Activated CD8-positive, alpha-beta T cell treated with anti-CD3 and anti-CD28 coated beads, Interleukin-2, amount 10 ng/mL, durations not matched to agents 7 days and 5 days (primary cell): ENCODE results near the gene DAND5. TPM values are rescaled to one million over a fixed set of nuclear protein-coding genes. Genes with fewer than 3 reads are reported as not detected.

Experiments
- ATAC-seq: fragments of 150-1000 bp; cut with Tn5 transposase; one replicate; pipeline ENCODE4 v1.10.0; 2021; ENCODE audit warnings: moderate library complexity
- CTCF ChIA-PET: fragments of 350-600 bp; sonication (Branson Sonifier 250); formaldehyde crosslinking; loops from one replicate; lab custom pipeline; 2021; ENCODE audit warnings: antibody characterized with exemption; lab: Charles Lee
- POLR2A ChIA-PET: fragments of 350-600 bp; sonication (Branson Sonifier 250); formaldehyde crosslinking; loops from one replicate; lab custom pipeline; 2021; ENCODE audit warnings: antibody characterized with exemption; lab: Charles Lee
- DNase-seq: peaks from one replicate; pipeline ENCODE4 v3.0.0-alpha.2; 2020
- H3K27ac Mint-ChIP-seq: one replicate; pipeline ENCODE4 v1.8.0; 2021; ENCODE audit warnings: mild to moderate bottlenecking, mixed read lengths
- H3K27me3 Mint-ChIP-seq: one replicate; pipeline ENCODE4 v1.8.0; 2021; ENCODE audit warnings: low read depth, mixed read lengths
- H3K36me3 Mint-ChIP-seq: one replicate; pipeline ENCODE4 v1.8.0; 2021; ENCODE audit warnings: low read depth, mixed read lengths
- H3K4me1 Mint-ChIP-seq: one replicate; pipeline ENCODE4 v1.8.0; 2021; ENCODE audit warnings: low read depth, mixed read lengths
- H3K4me3 Mint-ChIP-seq: one replicate; pipeline ENCODE4 v1.8.0; 2021; ENCODE audit warnings: mild to moderate bottlenecking, mixed read lengths
- H3K9me3 Mint-ChIP-seq: one replicate; pipeline ENCODE4 v1.8.0; 2022; ENCODE audit warnings: mixed read lengths; ENCODE audit not compliant: insufficient read depth
- total RNA-seq, 2 experiments: library from RNA; stranded (reverse); gene quantifications; one replicate each; pipeline ENCODE4 v1.2.3, GENCODE V29; 2021

The DAND5 gene
- total RNA-seq, 2 experiments from 2014 or later = 0.21 to 0.34 TPM

DNA sequence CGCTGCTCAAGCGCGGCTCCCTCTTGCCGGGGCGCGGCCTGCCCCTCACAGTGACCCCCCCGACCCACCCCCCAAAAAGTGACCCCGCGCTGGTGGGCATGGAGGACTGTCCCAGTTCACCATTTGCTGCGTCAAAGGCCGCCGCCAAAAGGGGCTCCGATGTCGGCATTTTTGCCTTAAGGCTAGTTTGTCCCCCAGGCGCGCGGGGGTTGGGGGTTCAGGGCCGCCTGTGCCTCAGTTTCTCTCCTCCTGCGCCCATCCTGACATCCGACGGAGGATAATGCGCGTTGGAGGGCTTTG lies 43.0 kb downstream of the DAND5 start:
- no peak for ATAC-seq

DNA sequence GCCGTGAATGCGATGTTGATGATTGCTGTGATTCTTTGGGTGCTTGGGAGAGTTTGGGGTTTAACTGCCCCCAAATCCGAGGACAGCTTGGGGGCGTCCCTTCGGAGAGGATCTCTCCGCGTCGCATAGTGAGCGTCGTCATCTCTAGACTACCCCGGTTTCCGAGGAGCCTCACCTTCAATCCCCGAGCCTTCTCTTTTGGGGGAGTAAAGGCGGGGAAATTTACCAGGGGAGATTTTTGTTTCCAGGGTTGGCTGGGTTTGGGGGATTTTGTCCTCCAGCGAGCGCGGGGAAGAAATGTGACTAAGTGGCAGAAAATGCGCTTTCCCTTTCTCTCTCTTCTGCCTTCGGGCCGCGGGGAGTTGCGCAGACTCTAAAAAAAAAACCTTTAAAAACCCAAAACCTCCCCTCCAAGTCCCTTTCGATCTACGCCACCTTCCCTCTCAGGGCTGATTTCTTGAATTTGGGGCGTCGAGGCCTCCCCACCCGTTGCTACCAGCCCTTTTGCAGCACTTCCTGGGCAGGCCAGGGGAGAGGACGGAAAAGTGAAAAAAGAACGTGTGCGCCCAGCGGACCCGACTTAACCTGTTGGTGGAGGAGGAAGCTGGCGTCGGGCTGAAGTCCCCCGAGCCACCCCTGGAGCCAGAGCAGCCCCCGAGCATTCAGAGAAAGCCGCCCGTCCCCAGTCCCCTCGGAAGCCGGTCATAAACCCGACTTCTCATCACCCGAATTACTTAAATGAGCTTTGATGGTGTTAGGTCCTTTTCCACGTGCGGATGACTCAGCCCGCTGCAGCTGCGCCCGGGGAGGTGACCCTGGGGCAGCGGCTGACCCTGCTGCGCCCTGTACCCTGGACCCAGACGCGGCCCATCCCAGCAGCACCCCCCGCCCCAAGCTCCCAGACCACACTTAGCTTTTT lies 43.6 kb downstream of the DAND5 start:
- ChIA-PET POLR2A (interaction anchor here (0.6 kb wide), 1 partner anchor 32 kb away, joined by 3 read pairs; no protein-coding TSS in a partner anchor), CTCF (interaction anchor here (1.0 to 3.2 kb wide), 9 partner anchors 17 to 83 kb away, joined by 3 to 16 read pairs (median 6); no protein-coding TSS in a partner anchor)
- H3K36me3 Mint-ChIP-seq = peaks cover 2% of the 10 kb centered on the region
- H3K4me1 Mint-ChIP-seq = peaks cover 21% of the 10 kb centered on the region
- peak overlapping the region; percentile 74 for H3K4me3 Mint-ChIP-seq
- DNase-seq = peak; percentile 49
- peaks cover 78% of the 10 kb centered on the region for H3K27me3 Mint-ChIP-seq
- peak; percentile 35 for ATAC-seq
- no peak overlapping the region for H3K27ac Mint-ChIP-seq
- no peaks in the 10 kb centered on the region for H3K9me3 Mint-ChIP-seq

More for the DNA sequence above, 43.0 kb downstream of the DAND5 start:
- no peak for DNase-seq
- Mint-ChIP-seq H3K4me3 (peak overlapping the region; percentile 74), H3K36me3 (peaks cover 2% of the 10 kb centered on the region), H3K27me3 (peaks cover 74% of the 10 kb centered on the region), H3K27ac (no peak overlapping the region), H3K9me3 (no peaks in the 10 kb centered on the region), H3K4me1 (peaks cover 21% of the 10 kb centered on the region)
- ChIA-PET CTCF (interaction anchor here (3.2 kb wide), 1 partner anchor 82 kb away, joined by 14 read pairs; no protein-coding TSS in a partner anchor), POLR2A (no interaction called here)

- DNase-seq (no peak), ATAC-seq (no peak)
- Mint-ChIP-seq H3K27ac (no peak overlapping the region), H3K4me3 (peak overlapping the region; percentile 46), H3K9me3 (no peaks in the 10 kb centered on the region), H3K27me3 (peaks cover 81% of the 10 kb centered on the region), H3K36me3 (peaks cover 2% of the 10 kb centered on the region), H3K4me1 (peaks cover 21% of the 10 kb centered on the region)
- POLR2A ChIA-PET = interaction anchor here (0.6 kb wide), 1 partner anchor 31 kb away, joined by 3 read pairs; no protein-coding TSS in a partner anchor
- CTCF ChIA-PET = interaction anchor here (0.6 to 3.2 kb wide), 10 partner anchors 16 to 82 kb away, joined by 3 to 16 read pairs (median 5); no protein-coding TSS in a partner anchor
Measured at GRCh38 chr19:13013649-13014048, 44.3 kb downstream of the DAND5 start.

- Mint-ChIP-seq H3K4me3 (peak overlapping the region; percentile 46), H3K27ac (no peak overlapping the region), H3K36me3 (peaks cover 2% of the 10 kb centered on the region), H3K9me3 (no peaks in the 10 kb centered on the region), H3K27me3 (peaks cover 76% of the 10 kb centered on the region), H3K4me1 (peaks cover 21% of the 10 kb centered on the region)
- DNase-seq (no peak), ATAC-seq (no peak)
- POLR2A ChIA-PET = interaction anchor here (0.7 kb wide), 1 partner anchor 171 kb away, joined by 3 read pairs; no protein-coding TSS in a partner anchor
- CTCF ChIA-PET = interaction anchor here (0.6 to 3.2 kb wide), 9 partner anchors 15 to 82 kb away, joined by 3 to 16 read pairs (median 6); no protein-coding TSS in a partner anchor
Measured at GRCh38 chr19:13014101-13014920, 44.9 kb downstream of the DAND5 start.

DNA sequence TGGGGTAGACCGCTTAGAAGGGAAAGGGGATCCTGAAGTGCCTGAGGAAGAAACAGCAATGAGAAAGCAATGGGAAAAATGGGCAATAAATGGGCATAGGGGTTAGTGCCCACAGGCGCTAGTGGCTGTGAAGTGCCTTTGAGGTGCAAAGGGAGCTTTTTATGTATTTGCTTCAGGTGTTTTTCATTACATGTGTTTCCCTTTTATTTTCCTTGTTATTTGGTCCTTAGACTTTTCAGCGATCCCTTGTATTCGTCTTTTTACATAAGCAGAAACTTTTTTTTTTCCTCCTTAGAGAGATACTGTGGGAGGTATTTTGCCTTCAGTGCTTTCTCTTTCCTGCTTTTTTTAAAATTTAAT lies 45.5 kb downstream of the DAND5 start:
- peaks cover 2% of the 10 kb centered on the region for H3K36me3 Mint-ChIP-seq
- no peaks in the 10 kb centered on the region for H3K9me3 Mint-ChIP-seq
- DNase-seq (no peak), ATAC-seq (no peak)
- ChIA-PET POLR2A (interaction anchor here (0.7 kb wide), 1 partner anchor 170 kb away, joined by 3 read pairs; no protein-coding TSS in a partner anchor), CTCF (interaction anchor here (2.6 to 3.2 kb wide), 2 partner anchors 15 to 79 kb away, joined by 11 to 14 read pairs; no protein-coding TSS in a partner anchor)
- H3K27ac Mint-ChIP-seq = no peak overlapping the region
- no peak overlapping the region for H3K4me3 Mint-ChIP-seq
- peaks cover 21% of the 10 kb centered on the region for H3K4me1 Mint-ChIP-seq
- H3K27me3 Mint-ChIP-seq = peaks cover 75% of the 10 kb centered on the region

GRCh38 chr19:13015361-13016223 lies 46.2 kb downstream of the DAND5 start:
- CTCF ChIA-PET = interaction anchor here (2.6 to 3.2 kb wide), 2 partner anchors 14 to 78 kb away, joined by 11 to 14 read pairs; no protein-coding TSS in a partner anchor
- POLR2A ChIA-PET = no interaction called here
- peaks cover 21% of the 10 kb centered on the region for H3K4me1 Mint-ChIP-seq
- H3K4me3 Mint-ChIP-seq = no peak overlapping the region
- ATAC-seq (no peak), DNase-seq (no peak)
- H3K9me3 Mint-ChIP-seq = no peaks in the 10 kb centered on the region
- peaks cover 72% of the 10 kb centered on the region for H3K27me3 Mint-ChIP-seq
- H3K36me3 Mint-ChIP-seq = peaks cover 2% of the 10 kb centered on the region
- H3K27ac Mint-ChIP-seq = no peak overlapping the region

DNA sequence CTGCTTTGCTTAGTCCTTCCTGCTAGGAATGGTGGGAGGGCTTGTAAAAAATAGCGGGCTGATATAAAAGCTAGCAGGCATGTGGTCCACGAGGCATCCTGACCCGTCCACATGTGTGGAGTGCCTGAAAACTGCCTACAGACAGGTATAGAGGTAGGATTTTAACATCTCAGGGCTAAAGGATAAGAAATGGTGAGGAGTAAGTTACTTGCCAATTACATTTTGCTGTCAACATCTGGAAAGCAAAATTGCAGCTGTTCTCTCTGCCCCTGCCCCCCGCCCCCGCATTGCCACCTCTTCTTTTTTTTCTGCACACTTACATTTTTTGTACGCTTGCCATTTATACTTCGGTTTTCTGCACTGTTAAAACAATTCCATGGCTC lies 46.9 kb downstream of the DAND5 start:
- no peak for DNase-seq
- no peak overlapping the region for H3K4me3 Mint-ChIP-seq
- H3K36me3 Mint-ChIP-seq = peaks cover 2% of the 10 kb centered on the region
- peaks cover 68% of the 10 kb centered on the region for H3K27me3 Mint-ChIP-seq
- ChIA-PET POLR2A (no interaction called here), CTCF (interaction anchor here (2.3 kb wide), 1 partner anchor 45 kb away, joined by 6 read pairs; no protein-coding TSS in a partner anchor)
- H3K4me1 Mint-ChIP-seq = peaks cover 21% of the 10 kb centered on the region
- no peak for ATAC-seq
- H3K27ac Mint-ChIP-seq = no peak overlapping the region
- no peaks in the 10 kb centered on the region for H3K9me3 Mint-ChIP-seq

DNA sequence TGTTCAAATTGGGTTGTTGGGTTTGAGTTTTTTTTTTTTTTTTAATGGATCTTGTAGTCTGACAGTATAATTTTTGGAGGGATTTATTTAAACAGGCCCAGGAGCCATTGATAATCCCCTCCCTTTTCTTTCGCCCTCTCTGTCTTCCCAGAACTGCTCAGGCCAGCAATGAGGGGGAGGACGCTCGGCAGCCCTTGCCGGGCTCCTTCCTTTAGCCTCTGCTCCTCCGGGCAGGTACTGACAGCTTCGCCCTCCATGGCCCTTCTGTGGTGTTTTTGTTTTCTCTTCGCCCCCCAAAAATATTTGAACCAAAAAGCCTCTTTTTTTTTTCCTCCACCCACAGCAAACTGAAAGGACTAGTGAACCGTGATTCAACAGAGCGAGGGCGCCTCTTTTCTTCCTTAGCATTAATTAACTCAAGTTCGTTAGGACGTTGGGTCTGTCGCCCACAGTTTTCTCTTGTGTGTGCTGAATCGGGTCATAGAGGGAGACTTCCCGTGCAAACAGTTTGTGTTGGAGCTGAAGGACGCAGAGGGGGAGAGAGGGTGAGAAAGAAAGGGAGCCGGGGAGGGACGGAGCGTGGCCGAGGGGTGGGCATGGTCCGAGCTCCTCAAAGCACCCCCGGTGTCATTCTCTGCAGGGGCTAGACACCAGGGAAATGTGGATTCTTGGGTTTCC lies 47.4 kb downstream of the DAND5 start:
- Mint-ChIP-seq H3K9me3 (no peaks in the 10 kb centered on the region), H3K4me3 (no peak overlapping the region), H3K27ac (no peak overlapping the region), H3K36me3 (peaks cover 2% of the 10 kb centered on the region), H3K4me1 (peaks cover 21% of the 10 kb centered on the region), H3K27me3 (peaks cover 64% of the 10 kb centered on the region)
- ATAC-seq (no peak), DNase-seq (no peak)
- ChIA-PET CTCF (interaction anchor here (2.3 kb wide), 1 partner anchor 45 kb away, joined by 6 read pairs; no protein-coding TSS in a partner anchor), POLR2A (no interaction called here)

GRCh38 chr19:13017306-13018034 lies 48.1 kb downstream of the DAND5 start:
- Mint-ChIP-seq H3K36me3 (peaks cover 2% of the 10 kb centered on the region), H3K9me3 (no peaks in the 10 kb centered on the region), H3K4me3 (no peak overlapping the region), H3K4me1 (peaks cover 22% of the 10 kb centered on the region), H3K27me3 (peaks cover 67% of the 10 kb centered on the region), H3K27ac (no peak overlapping the region)
- CTCF ChIA-PET = interaction anchor here (1.1 to 2.3 kb wide), 3 partner anchors 16 to 44 kb away, joined by 4 to 6 read pairs (median 4); no protein-coding TSS in a partner anchor
- ATAC-seq (no peak), DNase-seq (no peak)
- POLR2A ChIA-PET = no interaction called here
